Measurements from ENCODE around the gene HUWE1. TPM values are rescaled to one million over a fixed set of nuclear protein-coding genes. Genes with fewer than 3 reads are reported as not detected.
"Not testable (repeated sequence)": the region's sequence is repeated elsewhere in the genome, so short reads cannot be mapped to it uniquely, and the experiment has no call there.

HUWE1 gene
- total and polyA plus RNA-seq, 9 of the 15 experiments (the other 6 are each of a cell fraction or from before 2014, with no cell fraction given): 23.9 to 204 (median 65.1) TPM

DNA sequence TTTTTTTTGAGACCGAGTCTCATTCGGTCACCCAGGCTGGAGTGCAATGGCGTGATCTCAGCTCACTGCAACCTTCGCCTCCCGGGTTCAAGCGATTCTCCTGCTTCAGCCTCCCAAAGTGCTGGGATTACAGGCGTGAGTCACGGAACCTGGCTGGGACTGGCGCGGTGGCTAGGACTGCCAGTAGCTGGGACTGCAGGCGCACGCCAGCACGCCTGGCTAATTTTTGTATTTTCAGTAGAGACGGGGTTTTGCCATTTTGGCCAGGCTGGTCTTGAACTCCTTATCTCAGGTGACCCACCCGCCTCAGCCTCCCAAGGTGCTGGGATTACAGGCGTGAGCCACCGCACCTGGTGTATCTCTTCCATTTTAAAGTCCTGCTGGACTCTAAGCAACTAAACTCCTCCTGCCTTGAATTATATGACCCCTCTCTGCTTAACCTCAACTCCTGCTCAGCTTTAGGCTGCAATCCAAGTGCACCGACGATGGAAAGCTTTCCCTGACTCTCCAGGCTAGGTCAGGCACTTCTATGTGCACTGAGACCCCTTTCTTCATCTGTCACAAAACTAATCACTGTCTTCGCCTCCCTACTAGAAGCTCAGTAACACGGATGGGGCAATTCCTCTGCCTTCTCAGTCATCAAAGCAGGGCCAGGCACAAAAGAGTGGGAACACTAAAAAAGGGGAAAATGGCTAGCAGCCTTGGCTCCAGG is 155.1 kb downstream of the HUWE1 start:
- H2AFZ ChIP-seq (ENCODE audit: low read depth, low read length); BruUV-seq (replicated peaks); H3K27ac ChIP-seq (ENCODE audit: extremely low read depth, low read depth, low read length); CTCF ChIA-PET (ENCODE audit: low intra/inter-chr PET ratio); H3K79me2 ChIP-seq (ENCODE audit: control insufficient read depth, insufficient read depth, low read length); H3K4me1 ChIP-seq (replicated peaks in 1 of 2; ENCODE audit: control insufficient read depth in 2 of 2, insufficient read depth in 2 of 2, low read length in 2 of 2); in situ Hi-C loops (cut with MboI); H3K27me3 ChIP-seq (ENCODE audit: control insufficient read depth in 2 of 2, insufficient read depth in 2 of 2, low read length in 2 of 2); H3K9ac ChIP-seq (ENCODE audit: insufficient read depth in 1 of 2, low read depth in 2 of 2, low read length in 2 of 2); H3K4me2 ChIP-seq (ENCODE audit: insufficient read depth, low read length); H3K9me3 ChIP-seq (replicated peaks; ENCODE audit: control insufficient read depth, insufficient read depth, low read depth, low read length); H3K9me1 ChIP-seq (ENCODE audit: control insufficient read depth, insufficient read depth, low read length); FAIRE-seq; H4K20me1 ChIP-seq (replicated peaks; ENCODE audit: control insufficient read depth, insufficient read depth, low read length); H3K4me3 ChIP-seq; intact Hi-C loops (cut with micrococcal nuclease): not testable (repeated sequence)
- WGBS (ENCODE audit: insufficient coverage, low coverage, missing lambda C conversion rate): 53% methylated on average over 15 of the region's 21 CpGs
- TF ChIP-seq POLR2A (conservative IDR thresholded peaks at IDR 0.05) (peak; percentile 59; the same call in 1 of the 2 replicates), POLR2G (IDR thresholded peaks at IDR 0.05; ENCODE audit: low read depth, low read length) (peak; percentile 49), OTX1 (CRISPR knock-in tag; IDR thresholded peaks at IDR 0.05) (0 out of 2 replicates have a peak, but pooled peaks have one; percentile 27), POLR2B (IDR thresholded peaks at IDR 0.05; ENCODE audit: low read depth, partially characterized antibody) (peak; percentile 54), POLR2AphosphoS2 (IDR thresholded peaks at IDR 0.05; ENCODE audit: low read length) (peak; percentile 76; the same call in 1 of the 2 replicates), SUPT5H (IDR thresholded peaks at IDR 0.05) (peak; percentile 62), POLR2AphosphoS5 (IDR thresholded peaks at IDR 0.05; ENCODE audit: control insufficient read depth, insufficient read depth, low read depth, low read length) (peak; percentile 20; the same call in 1 of the 2 replicates)
- TF ChIP-seq, protein P1, sequence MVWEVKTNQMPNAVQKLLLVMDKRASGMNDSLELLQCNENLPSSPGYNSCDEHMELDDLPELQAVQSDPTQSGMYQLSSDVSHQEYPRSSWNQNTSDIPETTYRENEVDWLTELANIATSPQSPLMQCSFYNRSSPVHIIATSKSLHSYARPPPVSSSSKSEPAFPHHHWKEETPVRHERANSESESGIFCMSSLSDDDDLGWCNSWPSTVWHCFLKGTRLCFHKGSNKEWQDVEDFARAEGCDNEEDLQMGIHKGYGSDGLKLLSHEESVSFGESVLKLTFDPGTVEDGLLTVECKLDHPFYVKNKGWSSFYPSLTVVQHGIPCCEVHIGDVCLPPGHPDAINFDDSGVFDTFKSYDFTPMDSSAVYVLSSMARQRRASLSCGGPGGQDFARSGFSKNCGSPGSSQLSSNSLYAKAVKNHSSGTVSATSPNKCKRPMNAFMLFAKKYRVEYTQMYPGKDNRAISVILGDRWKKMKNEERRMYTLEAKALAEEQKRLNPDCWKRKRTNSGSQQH (CRISPR knock-in tag; IDR thresholded peaks at IDR 0.05): 0 out of 2 replicates have a peak, but pooled peaks have one; percentile 6
- DNase-seq (ENCODE audit: extremely low read depth in 1 of 4, low spot score in 3 of 4) (peak in 2 of 4 experiments; percentile 3), ATAC-seq (peak; percentile 56)
- POLR2A ChIA-PET: interaction anchor here (1.4 kb wide), 1 partner anchor 109 kb away, joined by 4 read pairs; the partner anchor contains the start of genes RIBC1 and SMC1A
- peaks cover 34% of the 10 kb centered on the region for H3K36me3 ChIP-seq (ENCODE audit: control insufficient read depth, insufficient read depth, low read length)

All from K562 (cell line).